IMR-90 (cell line): ENCODE measurements around the gene AKT3. TPM values are rescaled to one million over a fixed set of nuclear protein-coding genes. Genes with fewer than 3 reads are reported as not detected.

ENCODE experiments used
- ATAC-seq: fragments of 200-7000 bp; cut with Tn5 transposase; 2 replicates; pipeline ENCODE4 v1.9.1; 2020; ENCODE audit warnings: low read depth, mild to moderate bottlenecking, moderate library complexity
- BruUV-seq: library from RNA; stranded (reverse); fragments of 400-500 nt; replicated peaks from 2 replicates; lab custom pipeline; 2021; lab: Mats Ljungman, UMichigan
- CTCF ChIA-PET: fragments of 300-600 bp; formaldehyde crosslinking; extraction: SDS; loops from one replicate; lab custom pipeline; 2021; ENCODE audit warnings: antibody characterized with exemption; lab: Yijun Ruan, JAX
- POLR2A ChIA-PET: fragments of 300-600 bp; sonication (Branson Sonifier 250); formaldehyde crosslinking; loops from one replicate; lab custom pipeline; 2022; ENCODE audit warnings: antibody characterized with exemption; ENCODE audit not compliant: unreplicated experiment; lab: Charles Lee
- DNase-seq: peaks from one replicate; pipeline ENCODE4 v3.0.0; 2013
- H2AFZ ChIP-seq: replicated peaks from 2 replicates; pipeline ENCODE3; 2013; ENCODE audit warnings: low read length, mild to moderate bottlenecking; ENCODE audit not compliant: poor library complexity
- H2AK5ac ChIP-seq: 2 replicates; pipeline ENCODE4 v1.6.1; 2013; ENCODE audit warnings: low read depth, low read length, inconsistent platforms
- H2AK9ac ChIP-seq: replicated peaks from 2 replicates; pipeline ENCODE3; 2013; ENCODE audit warnings: mild to moderate bottlenecking, low read depth, low read length, moderate library complexity; ENCODE audit not compliant: poor library complexity
- H2BK120ac ChIP-seq: 2 replicates; pipeline ENCODE4 v1.6.1; 2013; ENCODE audit warnings: low read depth, low read length, inconsistent platforms
- H2BK15ac ChIP-seq: 3 replicates; pipeline ENCODE4 v1.6.1; 2013; ENCODE audit warnings: low read depth, low read length, inconsistent platforms
- H2BK20ac ChIP-seq: 2 replicates; pipeline ENCODE4 v1.6.1; 2013; ENCODE audit warnings: low read depth, mild to moderate bottlenecking, inconsistent platforms, low read length, moderate library complexity
- H2BK5ac ChIP-seq: 2 replicates; pipeline ENCODE4 v1.6.1; 2013; ENCODE audit warnings: mild to moderate bottlenecking, low read depth, low read length, inconsistent platforms; ENCODE audit not compliant: poor library complexity, severe bottlenecking
- H3K14ac ChIP-seq: replicated peaks from 2 replicates; pipeline ENCODE4 v1.6.1; 2013; ENCODE audit warnings: low read depth, low read length, inconsistent platforms
- H3K18ac ChIP-seq: 2 replicates; pipeline ENCODE4 v1.6.1; 2013; ENCODE audit warnings: low read depth, low read length, control low read depth
- H3K23ac ChIP-seq: 2 replicates; pipeline ENCODE4 v1.6.1; 2013; ENCODE audit warnings: low read depth, low read length, inconsistent platforms
- H3K27ac ChIP-seq: 2 replicates; pipeline ENCODE4 v1.5.1; 2013; ENCODE audit warnings: mild to moderate bottlenecking, control low read depth, low read length; ENCODE audit not compliant: insufficient read depth
- H3K27me3 ChIP-seq: 2 replicates; pipeline ENCODE4 v1.6.1; 2013; ENCODE audit warnings: low read length; ENCODE audit not compliant: control insufficient read depth, insufficient read depth
- H3K36me3 ChIP-seq: 2 replicates; pipeline ENCODE4 v1.6.1; 2013; ENCODE audit warnings: low read length, mixed read lengths; ENCODE audit not compliant: control insufficient read depth, insufficient read depth
- H3K4ac ChIP-seq: 2 replicates; pipeline ENCODE4 v1.6.1; 2013; ENCODE audit warnings: low read depth, low read length, inconsistent platforms
- H3K4me1 ChIP-seq: 2 replicates; pipeline ENCODE4 v1.6.1; 2013; ENCODE audit warnings: low read length, mixed read lengths; ENCODE audit not compliant: control insufficient read depth, insufficient read depth
- H3K4me2 ChIP-seq: 2 replicates; pipeline ENCODE4 v1.6.1; 2013; ENCODE audit warnings: low read depth, mild to moderate bottlenecking, control low read depth, low read length, moderate library complexity
- H3K4me3 ChIP-seq: 2 replicates; pipeline ENCODE4 v1.5.1; 2013; ENCODE audit warnings: low read depth, mild to moderate bottlenecking, control low read depth, low read length, moderate library complexity; ENCODE audit not compliant: insufficient read depth
- H3K56ac ChIP-seq: 2 replicates; pipeline ENCODE4 v1.6.1; 2013; ENCODE audit warnings: low read length, inconsistent platforms; ENCODE audit not compliant: insufficient read depth; ENCODE audit errors: extremely low read depth
- H3K79me1 ChIP-seq, 2 experiments: 2 replicates each; pipeline ENCODE4 v1.6.1; 2013; ENCODE audit warnings: low read length in 2 of 2, inconsistent platforms in 1 of 2, low read depth in 1 of 2
- H3K9ac ChIP-seq: 2 replicates; pipeline ENCODE4 v1.6.1; 2013; ENCODE audit warnings: low read depth, low read length, control low read depth
- H3K9me1 ChIP-seq: 2 replicates; pipeline ENCODE4 v1.6.1; 2013; ENCODE audit warnings: low read length, inconsistent platforms; ENCODE audit not compliant: insufficient read depth
- H3K9me3 ChIP-seq: 2 replicates; pipeline ENCODE4 v1.6.1; 2013; ENCODE audit warnings: low read length; ENCODE audit not compliant: control insufficient read depth, insufficient read depth
- H4K20me1 ChIP-seq: 2 replicates; pipeline ENCODE4 v1.6.1; 2013; ENCODE audit warnings: low read length, inconsistent platforms; ENCODE audit not compliant: insufficient read depth
- H4K5ac ChIP-seq: 2 replicates; pipeline ENCODE4 v1.6.1; 2013; ENCODE audit warnings: mild to moderate bottlenecking, low read depth, low read length, control low read depth
- H4K8ac ChIP-seq, 2 experiments: 2 replicates each; pipeline ENCODE4 v1.6.1; 2013; ENCODE audit warnings: low read depth in 2 of 2, low read length in 2 of 2, control low read depth in 1 of 2, inconsistent platforms in 1 of 2
- H4K91ac ChIP-seq: 2 replicates; pipeline ENCODE4 v1.6.1; 2013; ENCODE audit warnings: low read depth, low read length, inconsistent platforms; ENCODE audit not compliant: insufficient read depth
- CHD1 ChIP-seq: IDR thresholded peaks from 2 replicates; pipeline ENCODE4 v1.6.1; 2012; ENCODE audit warnings: low read depth, low read length, improper control_type of control experiment
- RAD21 ChIP-seq: IDR thresholded peaks from 2 replicates; pipeline ENCODE4 v1.6.1; 2012; ENCODE audit warnings: low read length, improper control_type of control experiment
- RFX5 ChIP-seq: IDR thresholded peaks from 2 replicates; pipeline ENCODE4 v1.8.0; 2012; ENCODE audit warnings: low read depth, mild to moderate bottlenecking, low read length, moderate library complexity
- SMC3 ChIP-seq: fragments of 150-350 bp; IDR thresholded peaks from 2 replicates; pipeline ENCODE4 v1.6.1; 2016; ENCODE audit warnings: low read depth, mild to moderate bottlenecking, antibody characterized with exemption, low read length, moderate library complexity
- WGBS, 2 experiments: methylation state at CpG; one replicate each; pipeline versions ENCODE4 v1.1.5 to v1.1.7; 2013; ENCODE audit warnings: missing lambda C conversion rate in 2 of 2; ENCODE audit not compliant: insufficient read length in 1 of 2; ENCODE audit errors: extremely low coverage in 2 of 2; 5-methylcytosine and 5-hydroxymethylcytosine counted together
- dilution Hi-C: fragments of 300-500 bp; cut with HindIII; formaldehyde crosslinking; loops from one replicate; pipeline ENCODE4 v1.14.3; 2018; ENCODE audit warnings: low sequenced_read_pairs; ENCODE audit not compliant: unreplicated experiment
- in situ Hi-C: fragments of 300-500 bp; cut with MboI; formaldehyde crosslinking; loops from 3 replicates; pipeline ENCODE4 v1.14.3; 2019; ENCODE audit warnings: low sequenced_read_pairs, inconsistent platforms, mixed read lengths
- intact Hi-C: fragments of 100-400 bp; cut with micrococcal nuclease; formaldehyde crosslinking; loops from 2 replicates; pipeline ENCODE4 v1.10.0; 2022
- polyA plus RNA-seq, 3 experiments: library from polyadenylated mRNA; depleted of rRNA; stranded (reverse); fragments of >200 nt; gene quantifications; 2 replicates each; pipeline ENCODE4 v1.2.3, GENCODE V29; 2012; ENCODE audit warnings: low replicate concordance in 1 of 3
- total RNA-seq: library from RNA; depleted of rRNA; stranded (reverse); fragments of >200 nt; gene quantifications from 2 replicates; pipeline ENCODE4 v1.2.3, GENCODE V29; 2012

Gene AKT3
- total and polyA plus RNA-seq, 2 of the 4 experiments (the other 2 are of a cell fraction), result 15.2 to 19.4 TPM

DNA sequence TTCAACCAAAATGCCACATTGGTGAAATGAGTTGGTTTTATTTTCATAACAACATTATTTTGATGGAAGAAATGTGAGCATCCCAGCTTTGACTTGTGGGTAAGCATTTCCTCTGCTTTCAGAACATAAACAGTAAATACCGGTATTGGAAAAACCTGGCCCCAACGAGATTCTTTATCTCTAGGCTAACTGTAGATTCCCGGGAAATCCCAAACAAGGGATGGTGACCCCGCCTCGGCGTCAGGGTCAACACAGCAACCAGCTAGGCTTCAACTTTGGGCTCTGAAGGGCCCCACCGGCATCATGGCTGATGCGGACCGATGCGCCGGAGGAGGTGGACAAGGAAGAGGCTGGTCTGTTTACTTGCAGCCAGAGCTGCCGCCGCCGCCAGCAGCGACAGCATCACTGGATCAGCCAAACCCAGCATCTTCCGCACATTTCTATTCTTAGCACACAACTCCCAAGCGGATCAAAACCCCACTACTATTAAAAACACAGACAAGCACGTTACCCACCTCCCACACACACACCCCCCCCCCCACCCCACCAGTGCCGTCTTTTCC, 1.1 kb downstream of the AKT3 start:
- intact Hi-C loops, result loop anchor here (2.0 kb wide), 1 partner anchor 140 kb away; no protein-coding TSS in a partner anchor
- H3K4ac ChIP-seq, result peak overlapping the region; percentile 60; the same call in 1 of the 2 replicates
- BruUV-seq, result TSS peak; percentile 57

More for the DNA sequence above, 1.1 kb downstream of the AKT3 start:
- POLR2A ChIA-PET, result no interaction called here
- no peak overlapping the region for H4K8ac ChIP-seq
- H2BK15ac ChIP-seq, result no peak overlapping the region
- H3K27ac ChIP-seq, result peak overlapping the region; percentile 18
- H3K14ac ChIP-seq, result no peak overlapping the region
- CTCF ChIA-PET, result no interaction called here
- H3K9me1 ChIP-seq, result no peaks in the 10 kb centered on the region
- no peak for TF ChIP-seq RFX5
- TF ChIP-seq RAD21, result no peak; the same call in 1 of the 2 replicates
- peak; percentile 7; the same call in 1 of the 2 replicates for TF ChIP-seq SMC3
- TF ChIP-seq CHD1, result no peak
- dilution Hi-C loops, result no loop called here
- peak overlapping the region; percentile 76 for H2AFZ ChIP-seq
- H2BK20ac ChIP-seq, result no peak overlapping the region
- H3K4me1 ChIP-seq, result no peaks in the 10 kb centered on the region; the same call in 1 of the 2 replicates
- peak overlapping the region; percentile 53 for H3K9ac ChIP-seq
- H3K23ac ChIP-seq, result peak overlapping the region; percentile 86
- no peak overlapping the region for H3K18ac ChIP-seq
- H3K79me1 ChIP-seq, result peaks cover 5 to 33% of the 10 kb centered on the region in 2 experiments; a peak in 3 of 4 replicates
- peak overlapping the region; percentile 31 for H2AK9ac ChIP-seq
- peak overlapping the region; percentile 66 for H3K4me2 ChIP-seq
- peaks cover 21% of the 10 kb centered on the region; the same call in 1 of the 2 replicates for H4K20me1 ChIP-seq
- peak; percentile 31 for ATAC-seq
- H3K4me3 ChIP-seq, result peak overlapping the region; percentile 86
- no peaks in the 10 kb centered on the region for H3K36me3 ChIP-seq
- in situ Hi-C loops, result loop anchor here (10.0 kb wide), 1 partner anchor 426 kb away; no protein-coding TSS in a partner anchor
- 0% methylated on average over 3 of the region's 19 CpGs; no CpG with 5 or more reads in 1 of the 2 experiments for WGBS, 2 experiments
- no peaks in the 10 kb centered on the region for H3K9me3 ChIP-seq
- no peak overlapping the region; the same call in 1 of the 2 replicates for H4K91ac ChIP-seq
- H3K27me3 ChIP-seq, result no peaks in the 10 kb centered on the region
- H2AK5ac ChIP-seq, result 0 out of 2 replicates have a peak overlapping the region, but pooled peaks have one; percentile 29
- DNase-seq, result peak; percentile 71
- H2BK5ac ChIP-seq, result peak overlapping the region; percentile 81
- no peak overlapping the region for H4K5ac ChIP-seq
- no peak overlapping the region for H2BK120ac ChIP-seq
- peak overlapping the region; percentile 35; the same call in 1 of the 2 replicates for H3K56ac ChIP-seq
